Thyroid gland (tissue), 4 donors: ENCODE data around the gene TMEM201. TPM values are rescaled to one million over a fixed set of nuclear protein-coding genes. Genes with fewer than 3 reads are reported as not detected.

ENCODE experiments used
- DNase-seq, 2 donors: peaks; one replicate each; pipeline ENCODE4 v3.0.0-alpha.2; 2019
- H3K27ac ChIP-seq, 3 donors: fragments of 200-600 bp; sonication (generic); 1 replicate in 2 of 3; 2 replicates in 1 of 3; pipeline ENCODE4 v1.5.1; 2016 to 2019; ENCODE audit warnings: mild to moderate bottlenecking in 1 of 3, moderate library complexity in 1 of 3
- H3K27me3 ChIP-seq: fragments of 200-600 bp; sonication (generic); one replicate; pipeline ENCODE4 v1.5.1; 2019
- H3K36me3 ChIP-seq, 2 donors: fragments of 200-600 bp; sonication (generic); one replicate each; pipeline ENCODE4 v1.5.1; 2016 to 2019
- H3K4me1 ChIP-seq, 2 donors: fragments of 200-600 bp; sonication (generic); one replicate each; pipeline ENCODE4 v1.5.1; 2017 to 2019
- H3K4me3 ChIP-seq, 3 donors: fragments of 200-600 bp; sonication (generic); replicated peaks in 1 of 3; 1 replicate in 2 of 3; 2 replicates in 1 of 3; pipeline ENCODE4 v1.5.1; 2016; ENCODE audit warnings: mild to moderate bottlenecking in 1 of 3
- H3K9me3 ChIP-seq: fragments of 200-600 bp; sonication (generic); one replicate; pipeline ENCODE4 v1.5.1; 2017
- CTCF ChIP-seq, 6 experiments: fragments of 200-600 bp in 3 of 6; fragments of 450-650 bp in 3 of 6; sonication (generic) in 3 of 6; IDR thresholded peaks; one replicate each; pipeline ENCODE4 v1.5.1; 2016 to 2019; ENCODE audit warnings: antibody characterized with exemption in 6 of 6, mild to moderate bottlenecking in 2 of 6, inconsistent platforms in 1 of 6, moderate library complexity in 1 of 6
- POLR2A ChIP-seq, 2 donors: fragments of 450-650 bp; IDR thresholded peaks; one replicate each; pipeline ENCODE4 v1.6.1; 2017; ENCODE audit warnings: antibody characterized with exemption in 2 of 2, mild to moderate bottlenecking in 2 of 2, moderate library complexity in 1 of 2
- WGBS, 2 donors: methylation state at CpG; one replicate each; pipeline ENCODE4 v1.1.5; 2017; 5-methylcytosine and 5-hydroxymethylcytosine counted together
- intact Hi-C: fragments of 100-400 bp; cut with DNase I; formaldehyde crosslinking; loops from one replicate; pipeline ENCODE4 v1.15.1; 2023
- total RNA-seq, 4 donors: library from RNA; depleted of rRNA; stranded (reverse); fragments of >200 nt; gene quantifications; one replicate each; pipeline ENCODE4 v1.2.3, GENCODE V29; 2016

Gene TMEM201
- total RNA-seq, 4 donors from 2014 or later = 3.0 to 11.3 (median 8.5) TPM

- Histone ChIP-seq H3K27me3 (no peaks in the 10 kb centered on the region), H3K27ac (no peak overlapping the region), H3K4me1 (peaks cover 13 to 27% of the 10 kb centered on the region in 2 donors), H3K9me3 (no peaks in the 10 kb centered on the region), H3K4me3 (no peak overlapping the region), H3K36me3 (peaks cover 0 to 6% of the 10 kb centered on the region in 2 donors)
- DNase-seq = no peak
- WGBS, 2 donors = 92 to 96% methylated on average over 10 to 17 of the region's 20 CpGs
- intact Hi-C loops = no loop called here
- TF ChIP-seq CTCF (IDR thresholded peaks at IDR 0.05) (no peak), POLR2A (IDR thresholded peaks at IDR 0.05) (no peak)
Measured at GRCh38 chr1:9594471-9595155, 5.9 kb downstream of the TMEM201 start.

GRCh38 chr1:9595156-9595967 is 6.7 kb downstream of the TMEM201 start:
- H3K9me3 ChIP-seq = no peaks in the 10 kb centered on the region
- no peaks in the 10 kb centered on the region for H3K27me3 ChIP-seq
- TF ChIP-seq POLR2A (IDR thresholded peaks at IDR 0.05) (no peak), CTCF (IDR thresholded peaks at IDR 0.05) (no peak)
- intact Hi-C loops = no loop called here
- H3K36me3 ChIP-seq = peaks cover 0 to 10% of the 10 kb centered on the region in 2 donors
- no peak overlapping the region for H3K4me3 ChIP-seq
- 92 to 98% methylated on average over 9 to 12 of the region's 17 CpGs for WGBS, 2 donors
- H3K4me1 ChIP-seq = peaks cover 6 to 20% of the 10 kb centered on the region in 2 donors
- no peak overlapping the region for H3K27ac ChIP-seq
- no peak for DNase-seq

GRCh38 chr1:9595968-9596340 is 7.2 kb downstream of the TMEM201 start:
- 86 to 90% methylated on average over 10 to 12 of the region's 12 CpGs for WGBS, 2 donors
- Histone ChIP-seq H3K4me3 (no peak overlapping the region), H3K27ac (no peak overlapping the region), H3K36me3 (peaks cover 0 to 16% of the 10 kb centered on the region in 2 donors), H3K4me1 (peaks cover 6 to 17% of the 10 kb centered on the region in 2 donors), H3K27me3 (no peaks in the 10 kb centered on the region), H3K9me3 (no peaks in the 10 kb centered on the region)
- intact Hi-C loops = no loop called here
- DNase-seq = no peak
- no peak for TF ChIP-seq CTCF (IDR thresholded peaks at IDR 0.05)
- TF ChIP-seq POLR2A (IDR thresholded peaks at IDR 0.05) = no peak

GRCh38 chr1:9596415-9597123 is 7.9 kb downstream of the TMEM201 start:
- Histone ChIP-seq H3K27ac (no peak overlapping the region), H3K4me3 (no peak overlapping the region), H3K27me3 (no peaks in the 10 kb centered on the region), H3K36me3 (peaks cover 6 to 22% of the 10 kb centered on the region in 2 donors), H3K9me3 (no peaks in the 10 kb centered on the region), H3K4me1 (peaks cover 6 to 17% of the 10 kb centered on the region in 2 donors)
- TF ChIP-seq CTCF (IDR thresholded peaks at IDR 0.05) = no peak
- TF ChIP-seq POLR2A (IDR thresholded peaks at IDR 0.05) = no peak
- WGBS, 2 donors = 74 to 83% methylated on average over 15 to 17 of the region's 27 CpGs
- peak; percentile 51 to 53 for DNase-seq
- intact Hi-C loops = no loop called here
